ENCODE data around the gene CTNNA2. TPM values are rescaled to one million over a fixed set of nuclear protein-coding genes. Genes with fewer than 3 reads are reported as not detected.

The CTNNA2 gene
- 291 TPM for total RNA-seq

GRCh38 chr2:79512442-79513401 lies at the start of gene CTNNA2:
Gene CTNNA2, plus strand, starts transcription at chr2:79513051.

GRCh38 chr2:80303909-80304837 lies 791.3 kb downstream of the CTNNA2 start, which contains the start of gene LRRTM1:
Gene LRRTM1, minus strand, starts transcription at chr2:80304752. Its CDS starts 933 bp downstream, at chr2:80303819.

Small RNAs within 50 kb of the gene (small RNA-seq; reads per million reads assigned to genes)
- gene MIR4264 (not detected), gene MIR8080 (not detected), gene RNU6-561P (not detected)
